Loucy (cell line): Measurements from ENCODE around the gene ZBTB12.

Experiments used
- H2AFZ ChIP-seq: fragments of 200-600 bp; sonication (generic); 2 replicates; pipeline ENCODE4 v1.6.0; 2016; ENCODE audit warnings: antibody characterized with exemption, mild to moderate bottlenecking, low read length, moderate library complexity
- H3F3A ChIP-seq: fragments of 200-600 bp; 2 replicates; pipeline ENCODE4 v1.6.0; 2016; ENCODE audit warnings: antibody characterized with exemption, low read depth, mild to moderate bottlenecking
- H3K27me3 ChIP-seq: fragments of 200-600 bp; sonication (generic); 2 replicates; pipeline ENCODE4 v1.6.1; 2014; ENCODE audit warnings: low read length, mild to moderate bottlenecking; ENCODE audit not compliant: insufficient read depth, poor library complexity, severe bottlenecking
- H3K36me3 ChIP-seq: fragments of 200-600 bp; sonication (generic); 2 replicates; pipeline ENCODE4 v1.6.1; 2016; ENCODE audit warnings: low read length; ENCODE audit not compliant: insufficient read depth
- H3K4me1 ChIP-seq: fragments of 200-600 bp; sonication (generic); 2 replicates; pipeline ENCODE4 v1.5.1; 2014; ENCODE audit warnings: low read length, mild to moderate bottlenecking; ENCODE audit not compliant: insufficient read depth, poor library complexity, severe bottlenecking
- H3K4me2 ChIP-seq: fragments of 200-600 bp; sonication (generic); 2 replicates; pipeline ENCODE4 v1.6.0; 2014; ENCODE audit warnings: antibody characterized with exemption, low read length, low read depth, mild to moderate bottlenecking; ENCODE audit not compliant: poor library complexity, severe bottlenecking
- H3K4me3 ChIP-seq: fragments of 200-600 bp; sonication (generic); 2 replicates; pipeline ENCODE4 v1.5.1; 2014; ENCODE audit warnings: low read length, mild to moderate bottlenecking, mixed read lengths; ENCODE audit not compliant: poor library complexity, severe bottlenecking
- H3K79me2 ChIP-seq: fragments of 200-600 bp; sonication (generic); 2 replicates; pipeline ENCODE4 v1.6.1; 2014; ENCODE audit warnings: low read length; ENCODE audit not compliant: insufficient read depth
- H3K9ac ChIP-seq: fragments of 200-600 bp; sonication (generic); 2 replicates; pipeline ENCODE4 v1.6.0; 2014; ENCODE audit warnings: mild to moderate bottlenecking, low read depth, low read length, moderate library complexity; ENCODE audit not compliant: poor library complexity, severe bottlenecking
- H3K9me2 ChIP-seq: fragments of 200-600 bp; sonication (generic); replicated peaks from 2 replicates; pipeline ENCODE4 v1.6.1; 2016; ENCODE audit warnings: low read depth, low read length, mixed read lengths
- H3K9me3 ChIP-seq: fragments of 200-600 bp; sonication (generic); 2 replicates; pipeline ENCODE4 v1.6.1; 2014; ENCODE audit warnings: mild to moderate bottlenecking, antibody characterized with exemption, low read length, low read depth; ENCODE audit not compliant: insufficient read depth
- H4K20me1 ChIP-seq: fragments of 200-600 bp; sonication (generic); 2 replicates; pipeline ENCODE4 v1.6.0; 2014; ENCODE audit warnings: antibody characterized with exemption, low read length, mild to moderate bottlenecking; ENCODE audit not compliant: insufficient read depth, poor library complexity, severe bottlenecking
- CTCF ChIP-seq: fragments of 200-600 bp; sonication (generic); conservative IDR thresholded peaks from 2 replicates; pipeline ENCODE4 v1.5.1; 2014; ENCODE audit warnings: mild to moderate bottlenecking, antibody characterized with exemption, low read length
- EZH2phosphoT487 ChIP-seq: fragments of 200-600 bp; IDR thresholded peaks from 2 replicates; pipeline ENCODE4 v1.6.1; 2018; ENCODE audit warnings: antibody characterized with exemption, mild to moderate bottlenecking, moderate library complexity, borderline replicate concordance

ZBTB12 gene

GRCh38 chr6:31897612-31898382 lies 4.1 kb downstream of the ZBTB12 start, which contains the start of gene EHMT2:
Gene EHMT2 (minus strand): TSS chr6:31897698. CDS start chr6:31897677, 21 bp downstream.
- Histone ChIP-seq H3K9me3 (no peaks in the 10 kb centered on the region), H3K4me1 (peaks cover 43% of the 10 kb centered on the region), H4K20me1 (peaks cover 25% of the 10 kb centered on the region), H3K9ac (peak within 1 kb of the TSS; percentile 83), H3K36me3 (peaks cover 13% of the 10 kb centered on the region; the same call in 1 of the 2 replicates), H3K79me2 (peaks cover 62% of the 10 kb centered on the region), H2AFZ (peak within 1 kb of the TSS; percentile 85), H3K9me2 (no peaks in the 10 kb centered on the region), H3K4me3 (peak within 1 kb of the TSS; percentile 79), H3F3A (no peaks in the 10 kb centered on the region), H3K27me3 (peaks cover 4% of the 10 kb centered on the region), H3K4me2 (peak within 1 kb of the TSS; percentile 98)
- no peak for TF ChIP-seq CTCF
- no peak for TF ChIP-seq EZH2phosphoT487

- Histone ChIP-seq H3K4me1 (peaks cover 42% of the 10 kb centered on the region), H3K9me2 (no peaks in the 10 kb centered on the region), H3K9me3 (no peaks in the 10 kb centered on the region), H3F3A (no peaks in the 10 kb centered on the region), H3K27me3 (peaks cover 4% of the 10 kb centered on the region), H2AFZ (peak overlapping the region; percentile 85; the same call in 1 of the 2 replicates), H3K9ac (peak overlapping the region; percentile 83), H3K79me2 (peaks cover 65% of the 10 kb centered on the region), H3K4me3 (peak overlapping the region; percentile 79), H3K36me3 (peaks cover 20% of the 10 kb centered on the region; the same call in 1 of the 2 replicates), H3K4me2 (peak overlapping the region; percentile 98), H4K20me1 (peaks cover 26% of the 10 kb centered on the region)
- no peak for TF ChIP-seq CTCF
- TF ChIP-seq EZH2phosphoT487: no peak
These were observed 4.9 kb downstream of the ZBTB12 start for GRCh38 chr6:31896856-31897611.

GRCh38 chr6:31896493-31896855 lies 5.4 kb downstream of the ZBTB12 start:
- peaks cover 26% of the 10 kb centered on the region for H4K20me1 ChIP-seq
- peak overlapping the region; percentile 79 for H3K4me3 ChIP-seq
- peak overlapping the region; percentile 98 for H3K4me2 ChIP-seq
- peaks cover 42% of the 10 kb centered on the region for H3K4me1 ChIP-seq
- H3K36me3 ChIP-seq: peaks cover 25% of the 10 kb centered on the region; the same call in 1 of the 2 replicates
- H3K9ac ChIP-seq: peak overlapping the region; percentile 83
- no peaks in the 10 kb centered on the region for H3K9me2 ChIP-seq
- peaks cover 62% of the 10 kb centered on the region for H3K79me2 ChIP-seq
- H3F3A ChIP-seq: no peaks in the 10 kb centered on the region
- no peaks in the 10 kb centered on the region for H3K9me3 ChIP-seq
- no peak overlapping the region for H2AFZ ChIP-seq
- H3K27me3 ChIP-seq: peaks cover 4% of the 10 kb centered on the region
- no peak for TF ChIP-seq EZH2phosphoT487
